Jurkat, Clone E6-1 (cell line): ENCODE data around the gene UMAD1.
"Not testable (repeated sequence)": the region's sequence is repeated elsewhere in the genome, so short reads cannot be mapped to it uniquely, and the experiment has no call there.

Source experiments
- DNase-seq: peaks from one replicate; pipeline ENCODE4 v3.0.0-alpha.2; 2011; ENCODE audit warnings: low read depth, low spot score
- H3K4me3 ChIP-seq: 2 replicates; pipeline ENCODE4 v1.5.1; 2011; ENCODE audit warnings: mild to moderate bottlenecking, low read length, control low read depth, moderate library complexity

UMAD1 gene

DNA sequence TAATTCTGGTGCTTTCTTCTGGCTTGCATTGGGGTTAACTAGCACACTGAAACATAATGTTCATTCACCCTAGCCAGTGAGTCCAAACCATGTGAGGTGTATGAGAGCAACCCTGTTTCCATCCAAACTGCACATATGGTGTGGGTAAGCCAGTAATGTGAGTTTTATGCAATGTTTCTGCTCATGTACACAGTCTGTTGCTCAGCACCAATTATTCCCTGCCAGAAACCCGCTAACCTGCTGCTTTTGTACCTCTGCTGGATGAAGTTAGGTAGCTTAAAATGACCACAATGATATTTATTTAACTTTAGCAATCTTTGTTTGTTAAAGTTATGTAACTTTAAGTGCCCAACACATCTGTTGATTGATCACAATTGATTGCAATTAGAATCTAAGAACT lies 171.6 kb downstream of the UMAD1 start:
- H3K4me3 ChIP-seq: no peak overlapping the region
- DNase-seq: no peak

DNA sequence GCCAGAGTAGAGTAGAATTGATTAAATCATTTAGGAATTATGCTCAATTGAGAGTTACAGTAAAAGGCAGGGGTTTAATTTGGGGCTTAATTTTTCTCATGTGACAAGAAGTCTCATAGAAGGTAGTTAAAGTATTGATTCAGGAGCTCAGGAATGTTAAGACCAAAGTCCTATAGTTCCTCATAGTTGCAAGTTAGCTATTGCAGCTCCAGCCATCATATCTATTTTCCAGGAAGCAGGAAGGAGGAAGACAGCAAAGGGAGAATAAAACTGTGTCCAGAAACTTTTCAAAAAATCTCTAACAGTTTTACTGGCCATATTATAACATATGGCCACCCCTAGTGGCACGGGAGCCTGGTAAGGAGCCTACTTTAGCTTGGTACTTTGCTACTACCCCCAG lies 174.8 kb downstream of the UMAD1 start:
- no peak overlapping the region for H3K4me3 ChIP-seq
- DNase-seq: no peak

DNA sequence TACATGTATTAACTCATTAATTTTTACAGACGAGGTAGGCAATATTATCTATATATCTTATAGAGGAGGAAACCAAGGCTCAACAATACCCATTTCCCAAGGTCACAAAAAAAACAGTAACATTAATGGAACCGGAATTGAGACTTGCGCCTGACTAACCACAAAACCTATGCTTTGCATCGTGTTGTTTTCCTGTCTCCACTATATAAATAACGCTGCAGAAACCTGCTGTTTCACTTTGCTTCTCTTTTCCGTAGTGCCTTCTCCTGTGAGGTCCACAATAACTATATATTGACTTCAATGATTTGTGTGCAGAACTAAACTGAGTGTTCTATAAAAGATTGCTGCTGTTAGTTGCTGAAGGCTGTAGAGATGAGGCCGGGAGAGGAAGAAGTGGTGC lies 175.5 kb downstream of the UMAD1 start:
- DNase-seq: peak; percentile 61
- no peak overlapping the region; the same call in 1 of the 2 replicates for H3K4me3 ChIP-seq

DNA sequence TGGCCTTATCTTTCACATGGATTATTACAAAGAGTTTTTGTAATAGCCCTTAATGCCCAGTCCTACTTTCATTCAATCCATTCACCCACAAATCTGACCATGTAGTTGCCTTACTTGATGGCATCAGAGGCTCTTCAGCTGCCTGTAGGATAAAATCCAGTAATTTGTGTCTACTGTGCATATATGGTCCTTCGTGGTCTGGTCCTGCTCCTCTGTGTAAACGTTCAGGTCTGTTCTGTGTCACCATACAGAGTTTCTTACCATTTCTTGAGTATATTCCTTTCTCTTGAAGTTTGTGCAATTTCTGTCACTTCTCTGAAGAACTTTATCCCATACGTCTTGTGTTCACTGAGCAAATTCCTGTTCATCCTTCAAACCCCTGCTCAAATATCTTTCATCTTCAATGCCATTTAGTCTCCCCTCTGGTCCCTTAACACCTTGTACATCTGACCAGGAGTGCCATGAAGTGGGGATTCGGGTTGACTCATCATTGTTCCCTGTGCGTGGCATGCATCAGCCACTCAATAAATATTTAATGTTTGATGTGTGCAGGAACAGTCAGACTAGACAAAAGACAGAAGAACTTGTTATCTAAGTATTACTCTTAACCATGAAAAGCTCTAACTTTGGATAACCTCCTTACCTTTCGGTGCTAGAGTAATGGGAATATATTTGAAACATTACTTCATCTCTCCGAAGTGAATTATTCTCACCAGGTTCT lies 176.4 kb downstream of the UMAD1 start:
- DNase-seq: no peak
- no peak overlapping the region for H3K4me3 ChIP-seq

DNA sequence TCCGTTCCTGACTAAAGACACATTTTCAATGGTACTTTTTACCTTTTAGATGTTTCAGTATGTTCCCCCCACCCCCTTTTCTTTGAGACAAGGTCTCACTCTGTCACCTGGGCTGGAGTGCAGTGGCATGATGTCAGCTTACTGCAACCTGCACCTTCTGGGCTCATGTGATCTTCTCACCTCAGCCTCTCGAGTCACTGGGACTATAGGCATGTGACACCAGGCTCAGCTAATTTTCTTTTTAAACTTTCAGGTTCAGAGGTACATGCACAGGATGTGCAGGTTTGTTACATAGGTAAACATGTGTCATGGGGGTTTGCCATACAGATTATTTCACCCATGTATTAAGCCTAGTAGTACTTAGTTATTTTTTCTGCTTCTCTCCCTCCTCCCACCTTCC lies 177.2 kb downstream of the UMAD1 start:
- DNase-seq: no peak
- H3K4me3 ChIP-seq: no peak overlapping the region

DNA sequence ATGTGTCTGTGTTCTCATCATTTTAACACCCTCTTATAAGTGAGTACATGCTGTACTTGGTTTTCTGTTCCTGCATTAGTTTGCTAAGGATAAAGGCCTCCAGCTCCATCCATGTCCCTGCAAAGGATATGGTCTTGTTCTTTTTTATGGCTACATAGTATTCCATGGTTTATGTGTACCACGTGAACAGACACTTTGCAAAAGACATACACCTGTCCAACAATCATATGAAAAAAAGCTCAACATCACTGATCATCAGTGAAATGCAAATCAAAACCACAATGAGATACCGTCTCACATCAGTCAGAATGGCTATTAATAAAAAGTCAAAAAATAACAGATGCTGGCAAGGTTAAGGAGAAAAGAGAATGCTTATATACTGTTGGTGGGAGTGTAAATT lies 177.6 kb downstream of the UMAD1 start:
- not testable (repeated sequence) for H3K4me3 ChIP-seq, DNase-seq

DNA sequence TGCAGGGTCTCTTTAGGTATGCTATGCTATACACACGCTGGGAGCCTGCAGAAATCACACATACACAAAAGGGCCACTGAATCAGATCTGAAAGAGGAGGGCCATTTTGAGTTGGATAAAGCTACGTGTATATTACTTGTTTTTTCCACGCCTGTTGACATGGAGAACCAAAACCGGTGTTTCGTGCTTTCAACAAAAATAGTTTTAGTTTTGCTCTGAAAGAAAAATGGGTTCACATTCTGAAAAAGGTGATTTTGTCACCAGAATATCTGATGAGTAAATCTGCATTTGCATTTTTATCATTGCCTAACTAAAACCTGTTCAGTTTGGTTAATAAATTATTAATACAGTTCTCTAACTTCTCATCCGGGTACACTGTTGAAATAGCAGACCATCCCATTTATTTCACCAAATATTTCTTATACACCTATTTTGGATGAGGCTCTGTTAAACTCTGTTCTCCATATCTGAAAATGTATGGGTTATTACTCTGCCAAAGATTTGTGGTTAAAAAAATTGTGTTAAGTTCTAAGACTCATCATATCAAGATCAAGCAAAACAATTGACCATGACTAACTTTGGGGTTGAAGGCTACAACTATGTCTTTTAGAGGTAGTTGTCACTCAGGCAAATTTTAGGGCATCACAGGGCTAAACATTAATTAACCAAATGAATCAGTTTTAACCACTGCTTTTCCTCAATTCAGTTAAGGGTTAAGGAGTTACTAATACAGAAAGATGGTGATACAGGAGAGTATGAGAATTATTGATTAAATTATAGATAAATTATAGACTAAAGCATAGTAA lies 179.1 kb downstream of the UMAD1 start:
- DNase-seq: no peak
- H3K4me3 ChIP-seq: no peak overlapping the region

DNA sequence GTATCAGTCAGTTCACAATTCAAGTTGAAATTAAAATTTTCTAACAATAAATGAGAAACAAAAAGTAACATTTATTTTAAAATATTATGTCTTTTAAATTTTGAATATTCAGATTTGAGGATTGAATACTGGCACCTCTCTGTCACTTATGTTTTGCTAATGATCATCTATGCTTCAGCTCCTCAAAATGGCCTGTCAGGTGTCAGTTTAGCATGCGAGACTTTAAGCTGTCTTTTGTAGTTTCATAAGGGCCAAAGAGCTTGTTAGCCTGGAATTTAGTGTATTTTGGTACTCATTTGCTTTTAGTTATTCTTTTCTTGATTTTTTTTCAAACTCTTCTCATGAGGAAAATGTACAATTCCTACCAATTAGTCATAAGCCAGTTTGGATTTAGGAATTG lies 179.9 kb downstream of the UMAD1 start:
- no peak overlapping the region for H3K4me3 ChIP-seq
- DNase-seq: no peak

DNA sequence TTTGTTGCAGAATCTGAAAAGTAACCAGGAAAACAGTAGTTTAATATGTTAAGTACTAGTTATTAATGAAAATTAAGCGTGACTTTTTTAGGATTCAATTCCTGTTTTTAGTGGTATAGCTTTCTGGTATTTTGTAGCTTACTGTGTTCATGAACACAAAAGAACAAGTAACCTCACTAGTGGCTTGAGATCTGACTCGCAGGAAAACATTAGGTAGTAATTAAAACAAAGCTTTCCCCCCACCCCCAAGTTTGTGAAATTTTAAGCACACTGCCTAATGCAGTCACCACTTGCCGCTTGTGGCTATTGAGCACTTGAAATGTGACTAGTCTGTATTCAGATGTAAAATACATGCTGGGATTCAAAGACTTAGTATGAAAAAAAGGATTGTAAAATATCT lies 180.4 kb downstream of the UMAD1 start:
- H3K4me3 ChIP-seq: no peak overlapping the region
- no peak for DNase-seq

DNA sequence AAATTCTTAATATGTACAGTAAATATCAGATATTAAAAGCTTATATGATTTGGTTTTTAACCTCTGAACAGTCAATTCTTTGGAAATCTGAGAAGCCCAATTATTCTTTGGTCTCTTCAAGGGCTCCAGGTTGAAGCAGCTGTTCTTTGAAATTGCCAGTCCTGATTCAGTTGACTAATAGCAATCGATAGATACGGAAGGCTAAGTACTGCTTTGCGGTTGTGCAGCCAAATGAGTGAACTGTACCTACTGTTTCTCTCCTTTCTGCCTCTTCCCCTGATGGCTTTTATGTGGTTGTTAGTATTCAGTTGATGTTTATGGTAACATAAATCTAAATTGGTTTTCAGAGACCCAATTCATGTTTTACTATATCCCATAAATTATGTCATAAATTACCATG lies 181.0 kb downstream of the UMAD1 start:
- no peak for DNase-seq
- H3K4me3 ChIP-seq: no peak overlapping the region

DNA sequence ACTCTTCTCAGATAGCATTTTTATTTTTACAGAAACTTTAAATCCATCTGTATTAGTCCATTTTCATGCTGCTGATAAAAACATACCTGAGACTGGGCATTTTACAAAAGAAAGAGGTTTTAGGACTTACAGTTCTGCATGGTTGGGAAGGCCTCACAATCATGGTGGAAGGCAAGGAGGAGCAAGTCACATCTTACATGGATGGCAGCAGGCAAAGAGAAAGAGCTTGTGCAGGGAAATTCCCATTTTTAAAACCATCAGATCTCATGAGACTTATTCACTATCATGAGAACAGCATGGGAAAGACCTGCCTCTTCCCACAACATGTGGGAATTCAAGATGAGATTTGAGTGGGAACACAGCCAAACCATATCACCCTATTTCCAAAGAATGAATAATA lies 184.7 kb downstream of the UMAD1 start:
- H3K4me3 ChIP-seq, DNase-seq: not testable (repeated sequence)

DNA sequence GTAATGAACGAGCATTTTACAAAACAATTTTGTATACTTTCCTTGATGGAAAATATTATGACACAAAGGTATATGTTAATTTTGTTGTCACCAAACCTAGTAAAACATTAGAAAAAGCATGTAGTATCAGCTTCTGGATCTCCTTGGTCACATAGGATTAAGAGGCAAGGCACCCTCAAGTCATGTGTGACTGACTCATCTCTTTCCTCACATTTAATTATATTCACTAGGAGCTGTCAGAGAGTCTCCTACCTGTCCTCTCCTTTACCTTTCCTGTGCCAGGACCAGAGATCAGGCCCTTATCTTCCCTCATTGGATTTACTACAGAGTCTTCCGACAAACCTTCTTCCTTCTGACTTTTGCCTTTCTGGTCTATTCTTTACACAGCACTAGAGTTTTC lies 189.1 kb downstream of the UMAD1 start:
- no peak for DNase-seq
- H3K4me3 ChIP-seq: no peak overlapping the region

DNA sequence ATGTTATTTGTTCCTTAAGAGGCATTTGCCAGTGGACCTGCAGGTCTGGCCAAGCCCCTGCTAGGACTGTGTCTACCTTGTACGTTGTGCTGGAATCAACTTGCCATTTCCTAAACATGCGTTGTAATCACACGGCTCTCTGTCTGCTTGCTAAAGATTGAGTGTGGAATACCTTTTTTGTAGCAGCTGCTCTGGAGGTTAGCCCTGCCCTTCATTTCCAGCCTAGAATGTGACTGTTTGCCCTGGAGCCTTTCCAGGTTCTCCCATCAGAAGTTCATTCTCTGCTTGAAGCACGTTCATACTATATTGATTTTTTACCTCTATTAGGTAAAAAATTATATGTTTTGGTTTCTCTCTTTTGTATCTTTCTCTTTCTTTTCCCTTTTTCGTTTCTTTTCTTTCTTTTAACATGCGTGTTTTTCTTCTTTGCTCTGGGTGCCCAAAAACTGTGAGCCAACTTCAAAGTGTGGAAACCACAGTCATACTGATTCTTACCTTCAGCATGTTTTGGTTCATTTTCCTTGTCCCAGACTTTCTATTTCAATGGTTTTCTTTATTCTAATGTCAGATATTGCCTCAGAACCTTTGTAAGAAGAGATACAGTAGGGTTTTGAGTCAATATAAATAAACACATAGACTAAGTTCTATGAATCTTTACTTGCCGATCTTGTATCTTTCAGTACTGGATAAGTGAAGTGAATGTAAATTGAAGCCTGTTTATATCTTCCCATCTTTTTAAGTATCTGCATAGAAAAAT lies 189.7 kb downstream of the UMAD1 start:
- DNase-seq: no peak

DNA sequence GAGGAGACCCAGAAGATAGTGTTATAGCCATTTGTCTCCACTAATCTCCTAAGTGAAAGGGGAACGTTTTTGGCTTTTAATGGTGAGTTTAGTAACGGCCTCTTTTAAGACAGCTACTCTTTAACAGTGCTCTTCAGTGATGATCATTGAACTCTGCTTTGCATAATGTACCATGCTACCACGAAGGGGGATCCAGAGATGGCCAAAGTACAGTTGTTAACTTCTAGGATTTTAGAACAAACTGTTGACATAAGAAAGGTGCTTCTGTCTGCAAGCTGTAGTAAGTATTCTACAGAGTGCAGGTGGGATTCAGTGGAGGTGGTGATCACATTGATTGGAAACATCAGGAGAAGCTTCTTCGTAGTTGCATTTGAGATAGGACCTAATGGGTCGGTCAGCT lies 192.0 kb downstream of the UMAD1 start:
- no peak for DNase-seq

More for the DNA sequence above, 189.7 kb downstream of the UMAD1 start:
- no peak overlapping the region for H3K4me3 ChIP-seq

DNA sequence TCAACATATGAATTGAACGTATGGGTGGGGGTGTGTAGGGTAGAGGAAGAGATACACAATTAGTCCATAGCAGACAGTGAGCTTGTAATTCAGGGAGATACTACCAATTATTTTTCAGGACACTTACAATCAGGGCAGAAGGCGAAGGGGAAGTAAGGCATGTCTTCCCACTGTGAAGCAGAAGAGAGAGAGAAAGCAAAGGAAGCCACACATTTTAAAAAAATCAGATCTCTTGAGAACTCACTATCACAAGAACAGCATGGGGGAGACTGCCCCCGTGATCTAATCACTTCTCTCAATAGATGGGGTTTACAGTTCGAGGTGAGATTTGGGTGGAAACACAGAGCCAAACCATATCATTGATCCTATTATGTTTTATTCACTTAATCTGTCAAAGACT lies 194.2 kb downstream of the UMAD1 start:
- no peak for DNase-seq
- H3K4me3 ChIP-seq: no peak overlapping the region

More for the DNA sequence above, 192.0 kb downstream of the UMAD1 start:
- no peak overlapping the region for H3K4me3 ChIP-seq

DNA sequence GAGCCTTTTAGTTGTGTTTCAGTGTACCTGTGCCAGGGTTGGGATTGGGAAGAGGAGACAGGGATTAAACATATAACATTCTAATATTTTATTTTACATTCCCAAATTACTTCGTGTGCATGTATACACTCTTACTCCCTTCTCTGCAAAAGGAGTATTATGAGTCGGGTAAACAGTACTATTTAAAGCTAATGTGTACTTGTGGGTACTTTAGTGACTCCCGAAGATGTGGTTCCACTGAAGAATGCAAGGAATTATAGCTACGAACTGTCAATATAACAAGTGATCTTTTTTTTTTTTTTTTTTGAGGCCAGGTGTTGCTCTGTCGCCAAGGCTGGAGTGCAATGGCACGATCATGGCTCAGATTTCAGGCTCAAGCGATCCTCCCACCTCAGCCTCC lies 200.5 kb downstream of the UMAD1 start:
- no peak for DNase-seq
- no peak overlapping the region for H3K4me3 ChIP-seq

DNA sequence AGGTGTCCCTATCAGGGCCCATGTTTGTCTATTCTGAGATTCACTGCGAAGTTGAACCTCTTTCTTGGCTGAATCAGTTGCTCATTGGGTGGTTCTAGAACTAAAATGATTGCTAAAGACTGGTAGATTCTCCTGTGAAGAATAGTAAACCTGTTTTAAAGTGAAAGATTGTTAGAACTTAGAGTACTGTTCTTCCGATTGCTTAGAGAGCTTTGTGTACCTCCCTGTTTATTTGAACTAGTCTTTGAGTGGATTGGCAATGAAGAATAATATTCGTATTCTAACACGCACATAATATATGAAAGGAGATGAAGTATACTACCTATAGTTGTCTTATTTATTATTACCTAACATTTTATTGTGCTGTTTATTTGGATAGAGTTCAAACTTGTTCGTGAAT lies 202.7 kb downstream of the UMAD1 start:
- no peak overlapping the region for H3K4me3 ChIP-seq
- DNase-seq: no peak

DNA sequence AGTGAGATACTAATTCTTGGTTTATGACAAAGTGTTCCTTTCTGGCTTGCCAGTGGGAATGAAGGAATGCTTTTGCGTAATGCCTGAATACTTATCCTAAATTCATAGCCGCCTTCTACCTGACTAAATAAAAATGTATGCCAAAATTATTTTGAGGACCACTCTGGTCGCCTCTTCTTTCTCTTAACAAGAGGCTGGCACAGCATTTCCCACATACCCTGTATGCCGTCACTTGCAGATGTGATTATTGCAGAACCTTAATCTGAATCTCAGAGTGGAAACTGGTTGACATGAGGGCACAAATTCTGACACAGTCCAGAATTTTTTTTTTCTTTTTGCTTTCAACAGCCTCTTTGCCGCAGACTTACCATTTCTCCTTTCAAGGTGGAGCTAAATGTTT lies 203.4 kb downstream of the UMAD1 start:
- no peak overlapping the region for H3K4me3 ChIP-seq
- DNase-seq: no peak

DNA sequence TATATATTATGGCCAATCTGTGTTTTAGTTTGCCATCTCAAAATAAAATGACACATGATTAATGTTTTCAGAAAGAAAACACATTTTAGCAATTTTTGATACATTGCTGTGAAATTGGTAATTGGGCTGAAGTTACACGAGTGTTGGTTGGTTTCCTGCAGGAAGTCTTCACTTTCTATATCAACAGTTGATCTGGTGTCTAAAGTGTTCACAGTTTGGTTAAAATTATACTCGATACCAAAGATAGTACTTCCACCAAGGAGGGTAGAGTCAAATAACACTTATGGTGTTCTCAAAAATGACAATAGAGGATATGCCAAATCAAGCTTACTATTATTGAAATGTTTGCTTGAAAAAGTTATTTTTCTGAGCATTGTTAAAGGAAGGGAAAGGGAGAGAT lies 207.7 kb downstream of the UMAD1 start:
- no peak for DNase-seq
- no peak overlapping the region for H3K4me3 ChIP-seq

DNA sequence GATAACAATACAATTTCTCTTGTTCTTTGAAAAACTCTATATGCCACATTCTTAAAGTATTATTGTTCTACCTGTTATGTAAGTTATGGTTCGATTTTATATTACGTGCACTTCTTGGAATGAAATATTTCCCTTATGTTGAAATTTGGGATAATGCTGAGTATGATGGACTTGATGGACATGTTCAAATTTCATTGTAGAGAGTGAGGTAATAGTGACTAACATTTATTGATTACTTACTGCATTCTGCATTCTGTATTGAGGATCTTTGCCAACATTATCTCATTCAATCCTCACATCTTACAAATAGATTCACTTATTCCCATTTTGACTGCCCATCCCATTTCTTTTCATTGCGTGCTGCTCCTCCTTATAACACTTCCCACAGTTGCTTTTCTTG lies 208.3 kb downstream of the UMAD1 start:
- no peak overlapping the region for H3K4me3 ChIP-seq

More for the DNA sequence above, 208.3 kb downstream of the UMAD1 start:
- DNase-seq: no peak
